PC-9 (cell line): ENCODE measurements around the gene SPATA25. TPM values are rescaled to one million over a fixed set of nuclear protein-coding genes. Genes with fewer than 3 reads are reported as not detected.

Experiments
- BruUV-seq: library from RNA; stranded (reverse); fragments of 400-500 nt; replicated peaks from 2 replicates; lab custom pipeline; 2021; lab: Mats Ljungman, UMichigan
- CTCF ChIA-PET: fragments of 300-600 bp; sonication (Branson Sonifier 250); formaldehyde crosslinking; loops from one replicate; lab custom pipeline; 2022; ENCODE audit warnings: antibody characterized with exemption; lab: Charles Lee
- POLR2A ChIA-PET: fragments of 300-600 bp; sonication (Branson Sonifier 250); formaldehyde crosslinking; loops from one replicate; lab custom pipeline; 2022; ENCODE audit warnings: antibody characterized with exemption; ENCODE audit not compliant: unreplicated experiment; lab: Charles Lee
- DNase-seq, 2 experiments: peaks; one replicate each; pipeline versions ENCODE4 v3.0.0 to v3.0.0-alpha.2; 2015 to 2022; ENCODE audit warnings: mixed read lengths in 1 of 2
- H2AFZ ChIP-seq: fragments of 200-600 bp; sonication (generic); 2 replicates; pipeline ENCODE4 v1.8.1; 2017; ENCODE audit warnings: antibody characterized with exemption
- H3F3A ChIP-seq: fragments of 200-600 bp; sonication (generic); 2 replicates; pipeline ENCODE4 v1.8.1; 2017; ENCODE audit warnings: antibody characterized with exemption, mild to moderate bottlenecking, low read depth; ENCODE audit not compliant: insufficient read depth
- H3K27ac ChIP-seq: fragments of 200-600 bp; sonication (generic); 2 replicates; pipeline ENCODE4 v1.6.1; 2016; ENCODE audit warnings: mixed run types
- H3K27me3 ChIP-seq: fragments of 200-600 bp; sonication (generic); 2 replicates; pipeline ENCODE4 v1.6.1; 2016; ENCODE audit warnings: low read depth, mixed run types; ENCODE audit not compliant: insufficient read depth
- H3K36me3 ChIP-seq: fragments of 200-600 bp; sonication (generic); 2 replicates; pipeline ENCODE4 v1.6.1; 2016; ENCODE audit warnings: low read depth, mixed run types
- H3K4me1 ChIP-seq: fragments of 200-600 bp; sonication (generic); replicated peaks from 2 replicates; pipeline ENCODE4 v1.6.1; 2016; ENCODE audit warnings: mixed run types; ENCODE audit not compliant: insufficient read depth
- H3K4me2 ChIP-seq: fragments of 200-600 bp; sonication (generic); 2 replicates; pipeline ENCODE4 v1.6.1; 2017; ENCODE audit warnings: mixed run types
- H3K4me3 ChIP-seq: fragments of 200-600 bp; sonication (generic); 2 replicates; pipeline ENCODE4 v1.6.1; 2016; ENCODE audit warnings: mixed run types
- H3K79me2 ChIP-seq: fragments of 200-600 bp; sonication (generic); 2 replicates; pipeline ENCODE4 v1.6.1; 2017; ENCODE audit warnings: low read depth, mixed run types
- H3K9me2 ChIP-seq: fragments of 200-600 bp; sonication (generic); 2 replicates; pipeline ENCODE4 v1.8.1; 2017; ENCODE audit warnings: mild to moderate bottlenecking; ENCODE audit not compliant: insufficient read depth
- H3K9me3 ChIP-seq: fragments of 200-600 bp; sonication (generic); 2 replicates; pipeline ENCODE4 v1.8.1; 2016; ENCODE audit warnings: low read depth; ENCODE audit not compliant: insufficient read depth
- H4K20me1 ChIP-seq: fragments of 200-600 bp; sonication (generic); 2 replicates; pipeline ENCODE4 v1.8.1; 2017; ENCODE audit not compliant: insufficient read depth
- CTCF ChIP-seq: fragments of 200-600 bp; sonication (generic); conservative IDR thresholded peaks from 2 replicates; pipeline ENCODE4 v1.6.1; 2017; ENCODE audit warnings: mixed run types, antibody characterized with exemption, mild to moderate bottlenecking, moderate library complexity
- EZH2 ChIP-seq: fragments of 200-600 bp; sonication (generic); IDR thresholded peaks from 2 replicates; pipeline ENCODE4 v1.8.0; 2017; ENCODE audit warnings: antibody characterized with exemption, low read depth
- intact Hi-C: fragments of 100-400 bp; cut with micrococcal nuclease; formaldehyde crosslinking; loops from one replicate; pipeline ENCODE4 v1.10.0; 2022; ENCODE audit not compliant: unreplicated experiment
- total RNA-seq: library from RNA; stranded (reverse); gene quantifications from 2 replicates; pipeline ENCODE4 v1.2.3, GENCODE V29; 2021

Gene SPATA25
- total RNA-seq, 1 experiment from 2014 or later: 5.2 TPM

DNA sequence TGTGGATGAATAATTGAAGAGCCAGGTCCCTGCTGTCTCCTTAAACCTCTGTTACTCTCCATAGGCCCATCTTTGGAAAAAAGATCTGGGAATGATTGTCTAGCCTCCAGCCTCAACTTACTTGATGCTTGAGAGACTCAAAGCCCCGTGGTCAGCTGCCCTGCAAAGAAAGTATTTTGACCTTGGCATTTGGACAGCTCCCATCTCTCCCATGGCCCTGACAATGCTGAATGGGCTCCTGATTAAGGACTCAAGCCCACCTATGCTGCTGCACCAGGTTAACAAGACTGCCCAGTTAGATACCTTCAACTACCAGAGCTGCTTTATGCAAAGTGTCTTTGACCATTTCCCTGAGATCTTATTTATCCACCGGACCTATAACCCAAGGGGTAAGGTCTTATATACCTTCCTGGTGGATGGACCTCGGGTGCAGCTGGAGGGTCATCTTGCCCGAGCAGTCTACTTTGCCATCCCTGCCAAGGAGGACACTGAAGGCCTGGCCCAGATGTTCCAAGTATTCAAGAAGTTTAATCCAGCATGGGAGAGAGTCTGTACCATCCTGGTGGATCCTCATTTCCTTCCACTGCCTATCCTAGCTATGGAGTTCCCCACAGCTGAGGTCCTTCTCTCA lies 4.8 kb downstream of the SPATA25 start:
- Histone ChIP-seq H3K27me3 (no peaks in the 10 kb centered on the region), H3K9me2 (no peaks in the 10 kb centered on the region), H2AFZ (no peak overlapping the region), H4K20me1 (no peaks in the 10 kb centered on the region), H3K4me2 (peak overlapping the region; percentile 86), H3K27ac (no peak overlapping the region), H3K4me3 (no peak overlapping the region), H3K9me3 (no peaks in the 10 kb centered on the region), H3K36me3 (peaks cover 8% of the 10 kb centered on the region; the same call in 1 of the 2 replicates), H3K4me1 (peaks cover 31% of the 10 kb centered on the region), H3F3A (peaks cover 28% of the 10 kb centered on the region), H3K79me2 (peaks cover 33% of the 10 kb centered on the region)
- no peak for DNase-seq
- intact Hi-C loops: no loop called here
- ChIA-PET CTCF (interaction anchor here (0.6 kb wide), 1 partner anchor 89 kb away, joined by 3 read pairs; no protein-coding TSS in a partner anchor), POLR2A (interaction anchor here (0.6 to 0.7 kb wide), 2 partner anchors 17 to 43 kb away, joined by 3 to 4 read pairs; no protein-coding TSS in a partner anchor)
- no peak for TF ChIP-seq CTCF
- no peak for TF ChIP-seq EZH2
- BruUV-seq: no TSS peak

GRCh38 chr20:45880988-45881788 lies 6.2 kb downstream of the SPATA25 start, which contains the start of gene ZSWIM1:
Gene ZSWIM1 (plus strand): TSS chr20:45881227. CDS start chr20:45882593, 1,366 bp downstream.
- H3K27ac ChIP-seq: peak within 1 kb of the TSS; percentile 14; the same call in 1 of the 2 replicates
- peak; percentile 98 to 99 for DNase-seq
- H3F3A ChIP-seq: peaks cover 26% of the 10 kb centered on the region
- H2AFZ ChIP-seq: peak within 1 kb of the TSS; percentile 79
- CTCF ChIA-PET: interaction anchor here (0.5 to 0.6 kb wide), 2 partner anchors 82 to 1673 kb away, joined by 3 to 8 read pairs; no protein-coding TSS in a partner anchor
- BruUV-seq: TSS peak; percentile 54
- peaks cover 31% of the 10 kb centered on the region for H3K4me1 ChIP-seq
- H4K20me1 ChIP-seq: no peaks in the 10 kb centered on the region
- intact Hi-C loops: loop anchor here (2.0 kb wide), 1 partner anchor 24 kb away; the partner anchor contains the start of genes ACOT8 and ZSWIM3
- no peaks in the 10 kb centered on the region for H3K27me3 ChIP-seq
- POLR2A ChIA-PET: interaction anchor here (0.5 to 0.7 kb wide), 10 partner anchors 25 to 1279 kb away, joined by 3 to 5 read pairs (median 3); no protein-coding TSS in a partner anchor
- H3K9me2 ChIP-seq: no peaks in the 10 kb centered on the region
- H3K4me2 ChIP-seq: peak within 1 kb of the TSS; percentile 86
- peak within 1 kb of the TSS; percentile 67 for H3K4me3 ChIP-seq
- H3K9me3 ChIP-seq: no peaks in the 10 kb centered on the region
- H3K79me2 ChIP-seq: peaks cover 33% of the 10 kb centered on the region
- TF ChIP-seq EZH2: no peak
- TF ChIP-seq CTCF: no peak
- H3K36me3 ChIP-seq: peaks cover 8% of the 10 kb centered on the region; the same call in 1 of the 2 replicates

DNA sequence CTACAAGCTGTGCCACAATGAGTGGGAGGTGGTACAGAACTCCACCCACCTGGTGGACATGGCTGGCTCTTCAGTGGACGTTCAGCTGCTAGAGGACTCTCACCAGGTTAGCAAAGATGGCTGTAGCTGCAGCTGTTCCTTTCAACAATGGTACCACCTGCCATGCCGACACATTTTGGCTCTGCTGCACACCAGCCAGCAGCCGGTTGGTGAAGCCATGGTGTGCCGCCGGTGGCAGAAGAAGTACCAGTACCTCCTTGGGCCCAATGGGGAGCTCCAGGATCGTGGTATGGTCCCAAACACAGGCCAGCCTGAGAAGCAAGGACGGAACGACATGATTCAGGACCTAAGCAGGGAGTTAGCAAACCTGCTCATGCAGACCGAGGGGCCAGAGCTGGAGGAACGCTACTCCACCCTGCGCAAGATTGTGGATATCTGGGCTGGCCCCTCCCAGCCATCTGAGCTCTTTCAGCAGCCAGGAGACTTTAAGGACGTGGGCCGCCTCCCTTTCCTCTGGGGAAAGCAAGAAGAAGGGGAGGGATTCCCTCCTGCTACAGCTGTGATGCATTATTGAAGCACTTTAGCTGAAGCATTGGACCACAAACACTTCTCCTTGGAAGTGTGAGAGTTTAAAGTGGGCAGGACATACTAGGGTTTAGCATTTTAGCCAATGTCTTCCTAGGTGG lies 9.2 kb downstream of the SPATA25 start:
- Histone ChIP-seq H2AFZ (no peak overlapping the region), H3K4me3 (no peak overlapping the region), H3K27ac (no peak overlapping the region), H3K9me2 (no peaks in the 10 kb centered on the region), H3K9me3 (no peaks in the 10 kb centered on the region), H3K36me3 (peaks cover under 1% of the 10 kb centered on the region; the same call in 1 of the 2 replicates), H4K20me1 (no peaks in the 10 kb centered on the region), H3K4me1 (peaks cover 11% of the 10 kb centered on the region), H3K27me3 (no peaks in the 10 kb centered on the region), H3K4me2 (no peak overlapping the region), H3K79me2 (peaks cover 21% of the 10 kb centered on the region), H3F3A (peaks cover 13% of the 10 kb centered on the region; the same call in 1 of the 2 replicates)
- CTCF ChIA-PET: no interaction called here
- TF ChIP-seq EZH2 (no peak), CTCF (no peak)
- POLR2A ChIA-PET: no interaction called here
- DNase-seq: no peak
- intact Hi-C loops: no loop called here
- BruUV-seq: no TSS peak
